ENCODE data around the gene ARMC7. TPM values are rescaled to one million over a fixed set of nuclear protein-coding genes. Genes with fewer than 3 reads are reported as not detected.
A peak's percentile ranks its signal among the peaks of the same experiment; 100 is the strongest.

ARMC7 gene
- total RNA-seq, 1 experiment from 2014 or later: 17.4 TPM

DNA sequence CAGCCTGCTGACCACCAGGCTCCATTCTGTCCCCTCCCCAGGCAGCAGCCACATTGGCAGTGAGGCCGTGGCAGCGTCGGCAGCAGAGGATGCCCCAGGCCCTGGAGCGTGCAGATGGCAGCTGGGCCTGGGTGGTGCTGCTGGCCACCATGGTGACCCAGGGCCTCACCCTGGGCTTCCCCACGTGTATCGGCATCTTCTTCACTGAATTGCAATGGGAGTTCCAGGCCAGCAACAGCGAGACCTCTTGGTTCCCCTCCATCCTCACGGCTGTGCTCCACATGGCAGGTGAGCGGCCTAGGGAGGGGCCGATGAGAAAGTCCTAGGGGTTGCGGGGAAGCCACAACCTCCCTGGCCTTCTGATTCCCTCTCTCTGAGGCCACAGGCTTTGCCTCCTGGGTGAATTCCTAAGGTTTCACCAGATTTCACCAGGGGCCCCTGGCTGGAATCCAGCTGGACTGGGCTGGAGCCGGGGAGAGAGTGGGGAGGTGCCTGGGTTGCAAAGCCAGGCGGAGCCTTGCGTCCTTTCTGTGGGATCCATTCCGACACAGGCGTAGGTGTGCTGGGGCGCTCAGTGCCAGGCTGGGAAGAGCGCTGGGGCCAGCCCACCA, 16.1 kb upstream of the ARMC7 start:
- DNase-seq (ENCODE audit: low read depth): no peak
- in situ Hi-C loops (cut with HindIII; ENCODE audit: low pct_unique_long_range_greater_than_20kb, low sequenced_read_pairs): no loop called here

DNA sequence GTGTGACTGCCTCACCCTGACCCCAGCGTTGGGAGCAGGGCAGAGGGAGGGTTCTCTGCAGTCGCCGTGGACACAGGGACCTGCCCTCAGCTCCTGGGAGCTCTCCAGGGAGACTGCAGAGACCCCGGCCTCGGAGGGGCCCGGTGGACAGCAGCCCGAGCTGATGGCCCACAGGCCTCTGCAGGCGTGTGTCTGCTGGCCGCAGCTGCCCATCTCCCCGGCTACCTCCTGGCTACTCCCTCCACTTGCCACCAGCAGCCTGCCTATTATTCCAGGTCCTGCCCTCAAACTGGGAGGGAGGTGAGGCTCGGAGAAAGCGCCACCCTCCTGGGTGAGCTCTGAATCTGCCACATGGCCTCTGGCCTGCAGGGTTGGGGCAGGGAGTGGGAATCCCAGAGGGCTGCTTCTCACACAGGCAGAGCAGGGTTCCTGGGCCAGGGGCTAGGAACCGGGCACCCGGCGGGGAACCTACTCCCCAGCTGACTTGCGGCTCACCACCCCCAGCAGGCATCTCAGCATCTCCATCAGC, 14.8 kb upstream of the ARMC7 start:
- in situ Hi-C loops (cut with HindIII; ENCODE audit: low pct_unique_long_range_greater_than_20kb, low sequenced_read_pairs): no loop called here
- DNase-seq (ENCODE audit: low read depth): no peak

DNA sequence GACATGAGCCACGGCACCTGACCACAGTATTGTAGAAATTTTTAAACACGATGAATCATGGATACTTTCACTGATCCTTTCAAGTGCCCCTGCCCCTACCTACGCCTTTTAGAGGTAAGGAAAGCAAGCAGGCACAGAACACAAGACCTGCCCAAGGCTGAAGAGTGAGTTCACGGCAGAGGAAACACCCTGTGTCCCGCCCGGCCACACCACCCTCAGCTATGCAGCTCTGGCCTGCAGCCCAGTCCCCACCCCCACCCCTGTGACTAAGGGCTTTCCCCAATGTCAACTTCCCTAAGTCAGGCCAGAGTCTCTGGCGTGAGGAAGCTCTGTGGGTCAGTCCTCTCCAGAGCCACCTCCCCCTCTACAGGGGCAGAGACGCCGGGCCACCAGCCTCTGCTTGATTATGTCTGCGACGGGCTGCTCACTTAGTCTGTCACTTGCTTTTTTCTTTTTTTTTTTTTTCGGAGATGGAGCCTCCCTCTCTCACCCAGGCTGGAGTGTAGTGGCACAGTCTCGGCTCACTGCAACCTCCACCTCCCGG, 13.6 kb upstream of the ARMC7 start:
- peak; percentile 98 for DNase-seq (ENCODE audit: low read depth)
- in situ Hi-C loops (cut with HindIII; ENCODE audit: low pct_unique_long_range_greater_than_20kb, low sequenced_read_pairs): no loop called here

DNA sequence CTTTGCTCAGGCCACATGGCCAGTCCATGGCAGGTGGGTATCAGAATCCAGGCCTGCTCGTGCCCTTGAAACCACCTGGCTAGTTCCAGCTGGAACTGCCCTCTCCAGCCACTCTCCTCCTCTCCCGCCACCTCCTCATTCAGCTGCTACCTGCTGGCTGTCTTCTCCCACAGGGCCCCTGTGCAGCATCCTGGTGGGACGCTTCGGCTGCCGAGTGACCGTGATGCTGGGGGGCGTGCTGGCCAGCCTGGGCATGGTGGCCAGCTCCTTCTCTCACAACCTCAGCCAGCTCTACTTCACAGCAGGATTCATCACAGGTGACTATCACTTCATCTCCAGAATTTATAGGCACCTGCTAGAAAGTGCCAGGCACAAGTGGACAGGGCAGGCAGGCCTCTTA, 11.9 kb upstream of the ARMC7 start:
- no peak for DNase-seq (ENCODE audit: low read depth)
- in situ Hi-C loops (cut with HindIII; ENCODE audit: low pct_unique_long_range_greater_than_20kb, low sequenced_read_pairs): no loop called here

DNA sequence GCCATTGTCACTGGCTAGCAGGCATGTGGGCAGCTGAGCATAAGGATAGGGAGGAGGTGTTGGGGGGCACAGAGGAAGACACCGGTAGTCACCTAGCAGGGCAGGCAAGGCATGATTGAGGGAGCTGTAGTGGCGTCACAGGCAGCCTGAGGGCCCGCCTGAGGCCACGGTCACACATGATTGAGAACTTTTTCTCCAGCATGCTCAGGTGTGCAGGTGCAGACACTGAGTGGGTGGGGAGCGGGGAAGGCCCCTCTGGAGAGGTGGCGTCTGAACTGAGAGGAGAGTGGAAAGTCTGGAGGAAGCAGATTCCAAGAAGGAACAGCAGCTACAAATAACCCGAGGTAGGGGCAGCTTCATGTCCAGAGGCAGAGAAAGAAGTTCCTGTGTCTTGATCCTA, 10.9 kb upstream of the ARMC7 start:
- in situ Hi-C loops (cut with HindIII; ENCODE audit: low pct_unique_long_range_greater_than_20kb, low sequenced_read_pairs): no loop called here
- no peak for DNase-seq (ENCODE audit: low read depth)

DNA sequence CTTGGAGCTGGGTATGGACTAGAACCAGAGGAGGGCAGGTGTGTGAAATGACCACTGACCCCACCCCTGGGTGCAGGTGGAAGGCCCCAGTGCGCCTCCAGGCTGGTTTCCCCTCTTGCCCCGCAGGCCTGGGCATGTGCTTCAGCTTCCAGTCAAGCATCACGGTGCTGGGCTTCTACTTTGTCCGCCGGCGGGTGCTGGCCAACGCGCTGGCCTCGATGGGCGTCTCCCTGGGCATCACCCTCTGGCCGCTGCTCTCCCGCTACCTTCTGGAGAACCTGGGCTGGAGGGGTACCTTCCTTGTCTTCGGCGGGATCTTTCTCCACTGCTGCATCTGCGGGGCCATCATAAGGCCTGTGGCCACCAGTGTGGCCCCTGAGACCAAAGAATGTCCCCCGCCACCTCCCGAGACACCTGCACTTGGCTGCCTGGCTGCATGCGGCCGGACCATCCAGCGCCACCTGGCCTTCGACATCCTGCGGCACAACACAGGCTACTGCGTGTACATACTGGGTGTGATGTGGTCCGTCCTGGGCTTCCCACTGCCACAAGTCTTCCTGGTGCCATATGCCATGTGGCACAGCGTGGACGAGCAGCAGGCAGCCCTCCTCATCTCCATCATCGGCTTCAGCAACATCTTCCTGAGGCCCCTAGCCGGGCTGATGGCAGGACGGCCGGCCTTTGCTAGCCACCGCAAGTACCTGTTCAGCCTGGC, 9.7 kb upstream of the ARMC7 start:
- DNase-seq (ENCODE audit: low read depth): no peak
- in situ Hi-C loops (cut with HindIII; ENCODE audit: low pct_unique_long_range_greater_than_20kb, low sequenced_read_pairs): no loop called here

DNA sequence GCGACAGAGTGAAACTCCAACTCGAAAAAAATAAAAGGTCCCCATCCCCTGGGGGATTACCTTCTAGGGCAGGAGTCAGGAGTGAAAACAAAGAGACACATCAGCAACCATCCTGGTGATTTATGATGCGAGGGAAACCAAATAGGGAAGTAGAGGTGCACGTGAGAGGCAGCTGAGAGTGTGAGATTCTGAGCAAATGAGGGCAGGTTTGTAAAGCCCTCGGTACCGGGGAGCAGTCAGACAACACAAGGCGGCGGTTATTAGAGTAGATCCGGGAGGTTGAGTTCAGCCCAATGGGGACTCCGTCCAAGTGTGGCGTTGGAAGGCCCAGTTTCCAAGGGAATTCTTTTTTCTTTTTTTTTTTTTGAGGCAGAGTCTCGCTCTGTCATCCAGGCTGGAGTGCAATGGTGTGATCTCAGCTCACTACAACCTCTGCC, 7.4 kb upstream of the ARMC7 start:
- in situ Hi-C loops (cut with HindIII; ENCODE audit: low pct_unique_long_range_greater_than_20kb, low sequenced_read_pairs): no loop called here

DNA sequence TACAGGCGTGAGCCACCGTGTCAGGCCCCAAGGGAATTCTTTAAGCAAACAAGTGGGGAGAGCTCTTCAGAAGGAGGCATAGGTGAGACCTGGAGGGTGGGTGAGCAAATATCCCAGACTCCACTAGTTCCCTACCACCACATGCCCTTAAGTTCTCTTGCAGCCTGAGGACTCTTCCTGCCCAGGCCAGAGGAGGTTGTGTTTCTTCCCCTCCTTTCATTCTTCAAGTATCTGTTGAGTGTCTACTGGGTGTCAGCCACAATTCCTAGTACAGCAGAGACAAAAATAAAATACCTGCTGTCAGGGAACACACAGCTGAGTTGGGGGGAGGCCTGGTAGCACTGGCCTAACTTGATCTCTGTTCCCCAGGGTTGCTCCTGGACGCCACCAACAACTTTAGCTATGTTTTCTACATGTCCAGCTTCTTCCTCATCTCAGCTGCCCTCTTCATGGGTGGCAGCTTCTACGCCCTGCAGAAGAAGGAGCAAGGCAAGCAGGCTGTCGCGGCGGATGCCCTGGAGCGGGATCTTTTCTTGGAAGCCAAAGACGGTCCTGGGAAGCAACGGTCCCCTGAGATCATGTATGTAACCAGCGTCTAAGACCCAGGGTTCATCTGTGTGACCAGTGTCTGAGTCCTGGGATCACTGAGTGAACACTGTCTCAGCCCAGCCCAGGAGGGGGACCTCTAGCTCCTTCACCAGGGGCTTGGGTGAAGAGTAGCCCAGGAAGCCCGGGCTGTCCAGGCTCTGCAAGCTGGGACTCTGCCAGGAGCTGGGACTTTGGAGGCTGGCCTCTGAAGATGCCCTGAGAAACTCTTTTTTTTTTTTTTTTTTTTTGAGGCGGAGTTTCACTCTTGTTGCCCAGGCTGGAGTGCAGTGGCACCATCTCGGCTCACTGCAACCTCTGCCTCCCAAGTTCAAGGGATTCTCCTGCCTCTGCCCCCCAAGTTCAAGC, 5.9 kb upstream of the ARMC7 start:
- no peak for DNase-seq (ENCODE audit: low read depth)
- in situ Hi-C loops (cut with HindIII; ENCODE audit: low pct_unique_long_range_greater_than_20kb, low sequenced_read_pairs): no loop called here

More for the DNA sequence above, 7.4 kb upstream of the ARMC7 start:
- no peak for DNase-seq (ENCODE audit: low read depth)

DNA sequence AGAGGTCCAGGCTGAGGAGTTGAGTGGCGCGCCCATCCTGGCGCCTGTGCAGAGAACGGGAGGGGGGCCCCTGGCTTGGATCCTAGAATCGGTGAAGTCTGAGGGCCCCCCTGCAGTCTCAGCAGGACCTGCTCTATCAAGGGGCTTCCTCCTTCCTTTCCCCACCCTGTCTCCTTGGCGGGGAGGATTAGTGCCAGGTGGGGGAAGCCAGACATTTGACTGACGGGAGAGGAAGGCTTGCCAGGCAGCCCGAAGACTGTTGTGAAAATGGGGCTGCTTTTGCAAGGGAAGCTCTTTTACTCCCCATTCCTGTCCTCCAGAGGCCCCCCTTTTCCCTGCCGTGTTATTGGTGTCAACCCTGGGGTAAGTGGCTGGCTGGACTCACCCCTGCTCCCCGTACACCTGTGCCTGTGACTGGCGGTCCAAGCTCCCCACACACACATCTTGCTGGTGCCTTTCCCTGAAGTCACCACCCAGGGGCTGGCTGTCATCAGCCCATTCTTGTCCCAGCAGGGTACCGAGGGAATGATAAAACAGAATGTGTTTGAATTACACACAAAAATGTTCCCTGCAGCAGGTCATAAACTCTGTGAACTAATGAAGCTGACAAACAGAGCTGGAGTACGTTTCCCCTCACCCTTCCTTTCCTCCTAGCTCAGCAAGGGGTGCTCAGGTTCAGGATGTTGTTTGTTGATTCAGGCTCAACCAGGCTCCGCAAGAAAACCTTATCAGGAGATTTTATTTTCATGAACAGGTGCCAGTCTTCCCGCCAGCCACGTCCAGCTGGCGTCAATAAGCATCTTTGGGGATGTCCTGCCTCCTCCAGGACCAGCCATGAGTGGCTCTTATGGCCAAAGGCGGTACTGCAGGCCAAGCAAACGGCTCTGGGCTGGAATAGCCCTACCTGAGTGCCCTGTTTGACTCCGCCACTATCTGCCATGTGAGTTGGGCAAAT, 4.4 kb upstream of the ARMC7 start:
- DNase-seq (ENCODE audit: low read depth): peak; percentile 79
- in situ Hi-C loops (cut with HindIII; ENCODE audit: low pct_unique_long_range_greater_than_20kb, low sequenced_read_pairs): no loop called here

DNA sequence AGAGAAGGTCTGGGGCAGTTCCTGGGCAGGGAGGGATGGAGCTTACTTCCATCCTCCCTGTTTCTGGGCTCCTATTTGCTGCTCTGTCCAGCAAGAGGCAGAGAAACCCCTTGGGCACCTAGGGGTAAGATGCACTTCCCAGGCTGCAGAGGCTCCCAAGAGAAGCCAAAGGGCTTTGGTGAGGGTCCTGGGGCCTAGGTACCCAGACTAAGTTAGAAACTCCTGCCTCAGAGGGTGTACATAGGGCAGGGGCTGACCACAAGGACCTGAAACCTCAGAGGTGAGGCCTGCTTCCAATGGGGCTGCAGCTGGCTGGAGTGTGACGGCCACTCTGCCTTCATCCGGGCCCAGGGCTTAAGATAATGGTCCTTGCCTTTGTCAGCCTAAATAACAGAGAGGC, 1.6 kb upstream of the ARMC7 start:
- in situ Hi-C loops (cut with HindIII; ENCODE audit: low pct_unique_long_range_greater_than_20kb, low sequenced_read_pairs): no loop called here
- DNase-seq (ENCODE audit: low read depth): no peak

DNA sequence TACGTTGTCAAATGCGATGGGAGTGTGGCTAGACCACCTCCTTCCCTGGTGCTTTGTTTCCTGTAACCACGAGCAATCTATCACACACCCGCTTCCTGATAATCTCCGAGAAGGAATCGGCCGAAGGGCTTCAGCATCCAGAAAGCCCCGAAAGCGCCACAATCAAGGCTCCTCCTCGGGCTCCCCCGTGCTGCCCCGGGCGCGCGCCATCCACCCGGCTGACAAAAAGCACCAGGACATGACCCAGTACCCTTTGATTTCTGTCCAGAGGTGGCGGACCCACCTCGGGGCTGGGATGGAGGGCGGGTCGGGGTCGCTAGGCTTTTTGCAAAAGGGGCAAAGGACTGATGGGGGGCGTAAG, 743 bp upstream of the ARMC7 start:
- DNase-seq (ENCODE audit: low read depth): no peak
- in situ Hi-C loops (cut with HindIII; ENCODE audit: low pct_unique_long_range_greater_than_20kb, low sequenced_read_pairs): no loop called here

DNA sequence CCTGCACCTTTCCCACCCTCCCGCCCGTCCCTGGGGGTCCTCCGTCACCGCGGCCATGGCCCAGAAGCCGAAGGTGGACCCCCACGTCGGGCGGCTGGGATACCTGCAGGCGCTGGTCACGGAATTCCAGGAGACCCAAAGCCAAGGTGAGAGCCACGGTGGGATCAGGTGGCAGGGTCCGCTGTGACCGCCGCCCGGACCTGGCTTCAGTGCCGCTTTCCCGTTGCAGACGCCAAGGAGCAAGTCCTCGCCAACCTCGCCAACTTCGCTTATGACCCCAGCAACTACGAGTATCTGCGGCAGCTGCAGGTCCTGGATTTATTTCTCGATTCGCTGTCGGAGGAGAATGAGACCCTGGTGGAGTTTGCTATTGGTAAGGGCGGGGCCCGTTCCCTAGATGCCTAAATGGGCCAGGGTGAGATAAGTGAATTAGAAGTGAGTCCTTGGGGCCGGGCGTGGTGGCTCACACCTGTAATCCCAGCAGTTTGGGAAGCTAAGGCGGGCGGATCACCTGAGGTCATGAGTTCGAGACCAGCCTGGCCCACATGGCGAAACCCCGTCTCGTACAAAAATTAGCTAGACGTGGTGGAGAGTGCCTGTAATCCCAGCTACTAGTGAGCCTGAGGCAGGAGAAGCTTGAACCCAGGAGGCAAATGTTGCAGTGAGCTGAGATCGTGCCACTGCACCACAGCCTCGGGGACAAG, 617 bp downstream of the ARMC7 start:
- in situ Hi-C loops (cut with HindIII; ENCODE audit: low pct_unique_long_range_greater_than_20kb, low sequenced_read_pairs): no loop called here
- DNase-seq (ENCODE audit: low read depth): no peak

DNA sequence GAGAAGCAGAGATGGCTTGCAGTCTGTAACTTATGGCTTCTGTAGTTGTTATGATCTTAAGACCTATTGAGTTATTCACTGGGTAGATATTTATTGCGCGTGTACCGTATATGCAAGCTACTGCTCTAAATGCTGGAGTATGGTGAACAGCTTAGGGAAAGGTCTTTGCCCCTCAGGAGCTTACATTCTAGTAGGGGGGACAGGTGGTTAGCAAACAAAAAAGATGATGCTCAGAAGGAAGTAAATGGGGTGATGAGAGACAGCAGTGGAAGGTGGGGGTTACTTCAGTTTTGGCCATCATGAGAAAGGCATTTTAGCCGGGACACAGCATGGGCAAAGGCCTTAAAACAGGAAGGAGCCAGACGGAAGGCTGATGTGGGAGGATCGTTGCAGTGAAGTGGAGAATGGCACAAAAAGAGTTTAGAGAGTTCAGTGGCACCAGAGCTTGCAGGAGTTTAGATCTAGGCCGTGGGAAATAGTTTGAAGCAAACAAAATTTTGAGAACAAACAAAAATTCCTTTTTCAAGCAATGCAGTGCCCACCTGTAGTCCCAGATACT, 2.1 kb downstream of the ARMC7 start:
- no peak for DNase-seq (ENCODE audit: low read depth)
- in situ Hi-C loops (cut with HindIII; ENCODE audit: low pct_unique_long_range_greater_than_20kb, low sequenced_read_pairs): no loop called here

DNA sequence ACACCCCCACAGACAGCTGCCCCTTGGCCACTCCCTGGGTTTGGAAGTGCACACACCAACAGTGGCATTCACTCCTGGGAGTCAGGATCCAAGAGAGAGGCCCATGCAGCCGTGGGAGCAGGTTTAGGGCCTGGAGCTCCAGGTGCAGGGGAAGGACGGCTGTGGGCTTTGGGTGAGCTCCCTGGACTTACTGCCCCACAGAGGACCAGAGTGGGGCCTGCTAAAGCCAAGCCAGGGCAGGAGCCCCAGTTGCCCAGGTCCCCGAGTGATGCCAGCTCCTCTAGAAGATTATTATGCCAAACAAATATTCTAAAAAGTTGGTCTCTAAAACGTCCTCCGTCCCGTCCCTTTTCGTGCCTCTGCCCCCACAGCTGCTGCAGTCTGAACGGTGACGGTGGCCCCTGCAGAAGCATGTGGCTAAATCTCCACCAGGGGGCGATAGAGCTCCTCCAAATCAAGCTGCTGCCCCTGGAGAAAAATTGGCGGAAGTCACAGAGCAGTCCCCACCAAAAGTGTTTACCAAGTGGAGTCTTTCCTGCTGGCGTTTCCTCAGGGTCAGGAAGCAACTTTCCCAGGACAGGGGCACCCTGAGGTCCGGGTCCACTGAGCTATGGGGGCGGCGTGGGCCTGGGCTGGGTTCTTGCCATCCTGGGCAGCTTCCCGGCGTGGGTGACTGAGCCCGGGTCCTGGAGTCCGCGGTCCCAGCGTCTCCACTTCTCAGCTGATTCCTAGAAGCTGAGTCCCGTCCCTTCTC, 4.2 kb downstream of the ARMC7 start:
- in situ Hi-C loops (cut with HindIII; ENCODE audit: low pct_unique_long_range_greater_than_20kb, low sequenced_read_pairs): no loop called here
- peak; percentile 86 for DNase-seq (ENCODE audit: low read depth)

DNA sequence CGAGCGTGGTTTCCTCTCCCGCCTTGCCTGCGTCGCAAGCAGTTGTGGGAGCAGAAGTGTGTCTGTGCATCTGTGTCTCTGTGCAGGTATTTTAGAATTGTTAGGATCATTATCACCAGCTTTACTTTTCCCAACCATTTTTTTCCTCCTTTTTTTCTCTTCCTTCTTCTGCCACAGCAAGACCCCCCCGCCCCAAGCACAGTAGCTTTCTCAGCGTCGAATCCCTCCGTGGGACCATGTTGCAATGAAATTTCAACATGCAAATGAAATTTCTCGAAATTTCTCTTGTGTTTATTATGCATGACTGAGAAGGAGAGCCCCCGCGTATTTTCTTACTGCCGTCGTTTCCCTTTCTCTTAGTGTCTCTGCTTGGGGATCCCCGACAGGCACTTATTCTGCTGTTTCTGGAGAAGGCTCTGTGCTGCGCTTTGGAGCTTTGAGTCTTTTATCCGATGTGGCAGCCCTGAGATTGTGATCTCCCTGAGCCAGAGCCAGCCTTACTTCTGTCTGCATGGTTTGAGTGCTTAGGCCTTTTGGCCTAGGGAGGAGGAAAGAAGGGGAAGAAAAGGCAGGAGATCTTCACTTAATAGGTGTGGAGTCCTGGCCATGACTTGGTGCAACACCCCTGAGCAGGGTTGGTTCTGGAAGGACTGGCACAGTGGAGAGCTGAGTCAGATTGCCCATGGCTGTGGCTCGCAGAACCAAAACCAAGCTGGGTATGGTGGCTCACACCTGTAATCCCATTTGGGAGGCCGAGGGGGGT, 5.0 kb downstream of the ARMC7 start:
- in situ Hi-C loops (cut with HindIII; ENCODE audit: low pct_unique_long_range_greater_than_20kb, low sequenced_read_pairs): no loop called here
- no peak for DNase-seq (ENCODE audit: low read depth)

Data from Caki2 (cell line).